HEK293 (cell line): ENCODE data around the gene SLC7A6.

ENCODE experiments used
- CTCF ChIA-PET: fragments of 350-600 bp; formaldehyde crosslinking; extraction: SDS; loops from one replicate; lab custom pipeline; 2021; ENCODE audit warnings: antibody characterized with exemption; lab: Yijun Ruan, JAX
- POLR2A ChIA-PET: fragments of 300-600 bp; formaldehyde crosslinking; extraction: SDS; loops from one replicate; lab custom pipeline; 2020; ENCODE audit warnings: antibody characterized with exemption, inconsistent platforms; lab: Yijun Ruan, JAX
- H3K27ac ChIP-seq: fragments of 200-500 bp; sonication (Bioruptor generic); 2 replicates; pipeline ENCODE4 v1.5.1; 2014; ENCODE audit warnings: low read depth, low read length, control low read depth, inconsistent platforms; ENCODE audit errors: extremely low read depth
- H3K36me3 ChIP-seq, 2 experiments: fragments of 200-500 bp in 1 of 2; sonication (Bioruptor generic) in 1 of 2; 1 replicate in 1 of 2; 2 replicates in 1 of 2; pipeline ENCODE4 v1.5.1; 2014 to 2017; ENCODE audit warnings: inconsistent platforms in 2 of 2, low read length in 2 of 2; ENCODE audit not compliant: control insufficient read depth in 2 of 2, insufficient read depth in 1 of 2
- H3K4me1 ChIP-seq: fragments of 200-500 bp; sonication (Bioruptor generic); 2 replicates; pipeline ENCODE4 v1.5.1; 2014; ENCODE audit warnings: mild to moderate bottlenecking, low read length, inconsistent platforms; ENCODE audit not compliant: control insufficient read depth, insufficient read depth
- H3K4me3 ChIP-seq: 2 replicates; pipeline ENCODE4 v1.5.1; 2011; ENCODE audit warnings: low read depth, mild to moderate bottlenecking, control low read depth, low read length, moderate library complexity
- H3K9me3 ChIP-seq: fragments of 200-500 bp; sonication (Bioruptor generic); 2 replicates; pipeline ENCODE4 v1.5.1; 2014; ENCODE audit warnings: low read depth, low read length, inconsistent platforms; ENCODE audit not compliant: control insufficient read depth, insufficient read depth
- GLI2 ChIP-seq: fragments of 450-650 bp; formaldehyde crosslinking; IDR thresholded peaks from 2 replicates; pipeline ENCODE4; 2017; ENCODE audit warnings: missing biosample characterization, missing genetic modification characterization, low read depth, borderline replicate concordance
- GLIS2 ChIP-seq: fragments of 450-650 bp; formaldehyde crosslinking; IDR thresholded peaks from 2 replicates; pipeline ENCODE4 v1.5.1; 2016; ENCODE audit warnings: missing biosample characterization, missing genetic modification characterization
- KLF10 ChIP-seq: fragments of 450-650 bp; IDR thresholded peaks from 2 replicates; pipeline ENCODE4 v1.5.1; 2018; ENCODE audit warnings: missing biosample characterization, mild to moderate bottlenecking, missing genetic modification characterization
- PRDM1 ChIP-seq: fragments of 450-650 bp; formaldehyde crosslinking; IDR thresholded peaks from 2 replicates; pipeline ENCODE4; 2016; ENCODE audit warnings: missing biosample characterization, missing genetic modification characterization
- PRDM4 ChIP-seq: fragments of 450-650 bp; formaldehyde crosslinking; IDR thresholded peaks from 2 replicates; pipeline ENCODE4 v1.5.1; 2017; ENCODE audit warnings: missing biosample characterization, missing genetic modification characterization
- TRIM28 ChIP-seq: IDR thresholded peaks from 2 replicates; pipeline ENCODE4 v1.6.1; 2011; ENCODE audit warnings: low read length, control low read depth, borderline replicate concordance
- WT1 ChIP-seq: fragments of 450-650 bp; formaldehyde crosslinking; IDR thresholded peaks from 2 replicates; pipeline ENCODE4 v1.5.1; 2016; ENCODE audit warnings: missing biosample characterization, missing genetic modification characterization
- ZBTB20 ChIP-seq: fragments of 450-650 bp; formaldehyde crosslinking; IDR thresholded peaks from 2 replicates; pipeline ENCODE4 v1.5.1; 2016; ENCODE audit warnings: missing biosample characterization, missing genetic modification characterization
- ZBTB48 ChIP-seq: fragments of 450-650 bp; formaldehyde crosslinking; IDR thresholded peaks from 2 replicates; pipeline ENCODE4 v1.5.1; 2016; ENCODE audit warnings: missing biosample characterization, missing genetic modification characterization
- ZBTB8A ChIP-seq: fragments of 450-650 bp; formaldehyde crosslinking; IDR thresholded peaks from 2 replicates; pipeline ENCODE4 v1.5.1; 2016; ENCODE audit warnings: missing biosample characterization, missing genetic modification characterization
- ZNF148 ChIP-seq: fragments of 450-650 bp; formaldehyde crosslinking; IDR thresholded peaks from 2 replicates; pipeline ENCODE4 v1.5.0; 2017; ENCODE audit warnings: missing biosample characterization, missing genetic modification characterization, borderline replicate concordance
- ZNF211 ChIP-seq: fragments of 450-650 bp; formaldehyde crosslinking; IDR thresholded peaks from 2 replicates; pipeline ENCODE4 v1.5.1; 2016; ENCODE audit warnings: low read depth, missing biosample characterization, missing genetic modification characterization
- ZNF214 ChIP-seq: fragments of 450-650 bp; formaldehyde crosslinking; IDR thresholded peaks from 2 replicates; pipeline ENCODE4 v1.5.1; 2017; ENCODE audit warnings: missing biosample characterization, mild to moderate bottlenecking, missing genetic modification characterization, borderline replicate concordance
- ZNF24 ChIP-seq: fragments of 450-650 bp; formaldehyde crosslinking; IDR thresholded peaks from 2 replicates; pipeline ENCODE4 v1.5.1; 2016; ENCODE audit warnings: missing biosample characterization, missing genetic modification characterization
- ZNF274 ChIP-seq, 2 experiments: fragments of 200-500 bp in 1 of 2; fragments of 450-650 bp in 1 of 2; sonication (Bioruptor generic) in 1 of 2; formaldehyde crosslinking in 1 of 2; IDR thresholded peaks; 2 replicates each; pipeline versions ENCODE4 v1.5.1 to v1.6.1; 2014 to 2016; ENCODE audit warnings: borderline replicate concordance in 1 of 2, inconsistent platforms in 1 of 2, low read length in 1 of 2, missing biosample characterization in 1 of 2, missing genetic modification characterization in 1 of 2
- ZNF394 ChIP-seq: fragments of 450-650 bp; formaldehyde crosslinking; IDR thresholded peaks from 2 replicates; pipeline ENCODE4 v1.5.1; 2016; ENCODE audit warnings: missing biosample characterization, missing genetic modification characterization, mild to moderate bottlenecking, moderate library complexity, borderline replicate concordance
- ZNF555 ChIP-seq: fragments of 450-650 bp; formaldehyde crosslinking; conservative IDR thresholded peaks from 2 replicates; pipeline ENCODE4 v1.5.1; 2017; ENCODE audit warnings: missing biosample characterization, mild to moderate bottlenecking, missing genetic modification characterization, inconsistent platforms
- ZNF558 ChIP-seq: fragments of 450-650 bp; formaldehyde crosslinking; IDR thresholded peaks from 2 replicates; pipeline ENCODE4 v1.5.1; 2016; ENCODE audit warnings: missing biosample characterization, missing genetic modification characterization
- ZNF596 ChIP-seq: fragments of 450-650 bp; IDR thresholded peaks from 2 replicates; pipeline ENCODE4 v1.5.0; 2018; ENCODE audit warnings: missing biosample characterization, mild to moderate bottlenecking, missing genetic modification characterization, moderate library complexity
- ZNF76 ChIP-seq: fragments of 450-650 bp; formaldehyde crosslinking; IDR thresholded peaks from 2 replicates; pipeline ENCODE4; 2016; ENCODE audit warnings: low read depth, missing biosample characterization, missing genetic modification characterization, borderline replicate concordance
- ZNF768 ChIP-seq: fragments of 450-650 bp; formaldehyde crosslinking; IDR thresholded peaks from 2 replicates; pipeline ENCODE4 v1.5.1; 2018; ENCODE audit warnings: missing biosample characterization, mild to moderate bottlenecking, missing genetic modification characterization
- ZNF843 ChIP-seq: fragments of 450-650 bp; formaldehyde crosslinking; IDR thresholded peaks from 2 replicates; pipeline ENCODE4 v1.5.1; 2016; ENCODE audit warnings: missing biosample characterization, missing genetic modification characterization
- ZSCAN5A ChIP-seq: fragments of 450-650 bp; formaldehyde crosslinking; IDR thresholded peaks from 2 replicates; pipeline ENCODE4 v1.5.1; 2016; ENCODE audit warnings: missing biosample characterization, missing genetic modification characterization
- ZXDB ChIP-seq: fragments of 450-650 bp; formaldehyde crosslinking; IDR thresholded peaks from 2 replicates; pipeline ENCODE4 v1.5.1; 2016; ENCODE audit warnings: missing biosample characterization, missing genetic modification characterization
- TF ChIP-seq, protein P1 (sequence below): fragments of 450-650 bp; formaldehyde crosslinking; IDR thresholded peaks from 2 replicates; pipeline ENCODE4 v1.5.1; 2016; ENCODE audit warnings: missing biosample characterization, missing genetic modification characterization

Gene SLC7A6

GRCh38 chr16:68236826-68237242 lies 27.5 kb upstream of the SLC7A6 start:
- Histone ChIP-seq H3K27ac (peak overlapping the region; percentile 75), H3K36me3 (peaks cover 0 to 14% of the 10 kb centered on the region in 2 experiments; a peak in 1 of 3 replicates), H3K4me1 (peaks cover 7% of the 10 kb centered on the region; the same call in 1 of the 2 replicates), H3K4me3 (peak overlapping the region; percentile 34; the same call in 1 of the 2 replicates), H3K9me3 (no peaks in the 10 kb centered on the region)
- ChIA-PET CTCF (interaction anchor here (0.7 to 1.5 kb wide), 6 partner anchors 25 to 274 kb away, joined by 3 to 5 read pairs (median 3); partner anchors contain the start of gene SLC7A6), POLR2A (interaction anchor here (0.8 to 3.3 kb wide), 13 partner anchors 8 to 301 kb away, joined by 3 to 34 read pairs (median 9); partner anchors contain the start of genes DDX28, DUS2, NFATC3 and PLA2G15)
- TF ChIP-seq GLIS2 (tag by site-specific recombination) (0 out of 2 replicates have a peak, but pooled peaks have one; percentile 3), ZBTB48 (tag by site-specific recombination) (no peak), PRDM1 (peak; percentile 78; the same call in 1 of the 2 replicates), ZNF24 (0 out of 2 replicates have a peak, but pooled peaks have one; percentile 41), ZNF394 (peak; percentile 35; the same call in 1 of the 2 replicates), ZNF148 (no peak)

- POLR2A ChIA-PET = interaction anchor here (0.5 to 3.3 kb wide), 12 partner anchors 10 to 215 kb away, joined by 3 to 34 read pairs (median 10); partner anchors contain the start of genes DDX28, DUS2, NFATC3 and PRMT7
- H3K9me3 ChIP-seq = no peaks in the 10 kb centered on the region
- TF ChIP-seq, protein P1, sequence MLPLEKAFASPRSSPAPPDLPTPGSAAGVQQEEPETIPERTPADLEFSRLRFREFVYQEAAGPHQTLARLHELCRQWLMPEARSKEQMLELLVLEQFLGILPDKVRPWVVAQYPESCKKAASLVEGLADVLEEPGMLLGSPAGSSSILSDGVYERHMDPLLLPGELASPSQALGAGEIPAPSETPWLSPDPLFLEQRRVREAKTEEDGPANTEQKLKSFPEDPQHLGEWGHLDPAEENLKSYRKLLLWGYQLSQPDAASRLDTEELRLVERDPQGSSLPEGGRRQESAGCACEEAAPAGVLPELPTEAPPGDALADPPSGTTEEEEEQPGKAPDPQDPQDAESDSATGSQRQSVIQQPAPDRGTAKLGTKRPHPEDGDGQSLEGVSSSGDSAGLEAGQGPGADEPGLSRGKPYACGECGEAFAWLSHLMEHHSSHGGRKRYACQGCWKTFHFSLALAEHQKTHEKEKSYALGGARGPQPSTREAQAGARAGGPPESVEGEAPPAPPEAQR = no peak
- TF ChIP-seq ZXDB (tag by site-specific recombination) = peak; percentile 77; the same call in 1 of the 2 replicates
- 0 out of 2 replicates have a peak, but pooled peaks have one; percentile 10 for TF ChIP-seq PRDM4 (tag by site-specific recombination)
- no peak for TF ChIP-seq ZNF274 (IDR thresholded peaks at IDR 0.05; ENCODE audit: low read length)
- TF ChIP-seq ZNF274 (tag by site-specific recombination; IDR thresholded peaks at IDR 0.05; ENCODE audit: borderline replicate concordance) = no peak
- peak; percentile 37; the same call in 1 of the 2 replicates for TF ChIP-seq ZNF843 (tag by site-specific recombination)
- peak; percentile 25; the same call in 1 of the 2 replicates for TF ChIP-seq TRIM28
- no peak for TF ChIP-seq GLI2 (tag by site-specific recombination)
- TF ChIP-seq ZNF211 (tag by site-specific recombination) = no peak
- TF ChIP-seq ZNF214 (tag by site-specific recombination) = no peak
- TF ChIP-seq ZNF555 (tag by site-specific recombination) = no peak
- TF ChIP-seq ZNF76 (tag by site-specific recombination) = 0 out of 2 replicates have a peak, but pooled peaks have one; percentile 23
- TF ChIP-seq ZBTB8A (tag by site-specific recombination) = peak; percentile 66
- peak; percentile 100 for TF ChIP-seq KLF10 (tag by site-specific recombination)
- no peak for TF ChIP-seq ZNF596 (tag by site-specific recombination)
- no peak for TF ChIP-seq ZNF558 (tag by site-specific recombination)
- peak; percentile 99 for TF ChIP-seq ZBTB20 (tag by site-specific recombination)
- TF ChIP-seq ZNF768 (tag by site-specific recombination) = no peak; the same call in 1 of the 2 replicates
- TF ChIP-seq ZSCAN5A (tag by site-specific recombination) = no peak
- 0 out of 2 replicates have a peak, but pooled peaks have one; percentile 51 for TF ChIP-seq WT1 (tag by site-specific recombination)
Observed at GRCh38 chr16:68237243-68238028, 26.9 kb upstream of the SLC7A6 start.

More at GRCh38 chr16:68237243-68238028, 26.9 kb upstream of the SLC7A6 start:
- Histone ChIP-seq H3K4me3 (peak overlapping the region; percentile 40), H3K27ac (peak overlapping the region; percentile 75), H3K4me1 (peaks cover 7% of the 10 kb centered on the region; the same call in 1 of the 2 replicates), H3K36me3 (peaks cover 0 to 8% of the 10 kb centered on the region in 2 experiments; a peak in 1 of 3 replicates)
- CTCF ChIA-PET = interaction anchor here (0.6 to 1.5 kb wide), 6 partner anchors 24 to 154 kb away, joined by 3 to 5 read pairs (median 3); partner anchors contain the start of gene SLC7A6
